Stimulated activated effector memory CD8-positive, alpha-beta T cell treated with anti-CD3 and anti-CD28 coated beads, Interleukin-12 subunit alpha, Interleukin-12 subunit beta, amount 100 ng/mL, for 72 hours (primary cell): ENCODE results near the gene SLC45A3.
"Not testable (repeated sequence)": the region's sequence is repeated elsewhere in the genome, so short reads cannot be mapped to it uniquely, and the experiment has no call there.

Experiments
- ATAC-seq: fragments of 150-1000 bp; cut with Tn5 transposase; 2 replicates; pipeline ENCODE4 v1.10.0; 2021
- DNase-seq, 2 donors: peaks; one replicate each; pipeline ENCODE4 v3.0.0; 2021 to 2022; ENCODE audit warnings: low spot score in 2 of 2
- H3K27ac Mint-ChIP-seq: one replicate; pipeline ENCODE4 v1.8.0; 2022; ENCODE audit warnings: mild to moderate bottlenecking, mixed read lengths
- H3K36me3 Mint-ChIP-seq: one replicate; pipeline ENCODE4 v1.8.0; 2022; ENCODE audit warnings: mild to moderate bottlenecking, mixed read lengths
- H3K4me1 Mint-ChIP-seq: one replicate; pipeline ENCODE4 v1.8.0; 2022; ENCODE audit warnings: mixed read lengths
- H3K4me3 Mint-ChIP-seq: one replicate; pipeline ENCODE4 v1.8.0; 2022; ENCODE audit warnings: mild to moderate bottlenecking, mixed read lengths
- H3K9me3 Mint-ChIP-seq: one replicate; pipeline ENCODE4 v1.8.0; 2022; ENCODE audit warnings: mixed read lengths

SLC45A3 gene

DNA sequence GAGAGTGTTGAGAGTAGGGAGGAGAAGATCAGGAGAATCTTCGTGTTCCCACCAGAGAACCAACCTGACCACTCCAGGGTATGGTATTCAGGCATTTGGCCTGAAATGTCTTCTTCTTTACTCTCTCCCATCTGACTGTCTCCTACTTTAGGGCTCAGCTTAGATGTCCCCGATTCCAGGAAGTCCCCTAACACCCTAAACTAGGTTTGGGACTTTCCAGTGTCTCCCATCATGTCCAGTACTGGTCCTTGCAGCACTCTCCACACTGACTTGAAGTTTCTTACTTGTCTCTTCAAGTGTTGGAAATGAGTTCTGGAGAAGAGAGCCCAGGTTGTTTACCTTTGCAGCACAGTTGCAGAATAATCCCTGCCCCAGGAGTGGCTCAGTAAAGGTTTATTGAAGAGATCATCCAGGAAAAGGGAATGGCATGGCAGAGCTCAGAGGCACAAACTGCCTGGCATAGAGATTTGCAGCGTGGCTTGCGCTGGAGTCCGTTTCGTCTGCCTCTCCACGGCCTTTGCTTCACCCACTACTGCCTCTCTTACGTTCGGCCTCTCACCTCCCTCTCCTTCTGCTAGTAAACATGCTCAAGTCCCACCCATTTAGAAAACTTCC, 42.3 kb downstream of the SLC45A3 start:
- no peak for ATAC-seq
- Mint-ChIP-seq H3K9me3 (no peaks in the 10 kb centered on the region), H3K27ac (no peak overlapping the region), H3K4me1 (peaks cover under 1% of the 10 kb centered on the region), H3K4me3 (no peak overlapping the region), H3K36me3 (no peaks in the 10 kb centered on the region)
- DNase-seq, result no peak

DNA sequence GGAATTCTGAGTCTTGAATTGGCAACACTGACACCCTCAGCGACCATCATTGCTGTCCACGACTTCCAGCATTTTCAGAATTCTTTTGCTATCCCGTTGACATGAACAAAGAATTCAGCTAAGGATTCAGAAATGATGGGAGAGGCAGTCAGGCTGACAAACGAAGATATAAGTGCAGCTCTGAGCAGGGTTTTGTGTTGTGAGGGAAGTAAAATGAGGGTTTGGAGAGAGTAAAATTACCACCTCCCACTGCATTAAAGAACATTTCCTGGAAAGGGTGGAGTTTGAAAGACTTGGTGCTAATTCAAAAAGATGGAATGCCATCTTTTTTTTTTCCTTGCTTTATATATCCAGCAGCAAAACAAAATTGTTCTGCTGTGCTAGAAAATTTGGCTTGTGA, 43.6 kb downstream of the SLC45A3 start:
- no peaks in the 10 kb centered on the region for H3K9me3 Mint-ChIP-seq
- DNase-seq, result no peak
- H3K27ac Mint-ChIP-seq, result no peak overlapping the region
- ATAC-seq, result no peak
- H3K4me3 Mint-ChIP-seq, result no peak overlapping the region
- peaks cover 11% of the 10 kb centered on the region for H3K4me1 Mint-ChIP-seq
- peaks cover 8% of the 10 kb centered on the region for H3K36me3 Mint-ChIP-seq

DNA sequence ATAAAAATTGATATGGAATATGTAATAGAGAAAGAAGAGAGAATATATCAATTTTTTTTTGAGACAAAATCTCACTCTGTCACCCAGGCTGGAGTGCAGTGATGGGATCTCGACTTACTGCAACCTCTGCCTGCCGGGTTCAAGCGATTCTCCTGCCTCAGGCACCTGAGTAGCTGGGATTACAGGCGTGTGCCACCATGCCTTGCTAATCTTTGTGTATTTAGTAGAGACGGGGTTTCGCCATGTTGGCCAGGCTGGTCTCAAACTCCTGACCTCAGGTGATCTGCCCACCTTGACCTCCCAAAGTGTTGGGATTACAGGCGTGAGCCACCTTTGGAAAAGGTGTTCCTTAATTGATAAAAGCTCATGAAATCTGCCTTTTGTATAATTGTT, 44.2 kb downstream of the SLC45A3 start:
- Mint-ChIP-seq H3K36me3 (peaks cover 12% of the 10 kb centered on the region), H3K4me1 (peaks cover 12% of the 10 kb centered on the region)
- not testable (repeated sequence) for H3K9me3 Mint-ChIP-seq, H3K4me3 Mint-ChIP-seq, DNase-seq, H3K27ac Mint-ChIP-seq, ATAC-seq

DNA sequence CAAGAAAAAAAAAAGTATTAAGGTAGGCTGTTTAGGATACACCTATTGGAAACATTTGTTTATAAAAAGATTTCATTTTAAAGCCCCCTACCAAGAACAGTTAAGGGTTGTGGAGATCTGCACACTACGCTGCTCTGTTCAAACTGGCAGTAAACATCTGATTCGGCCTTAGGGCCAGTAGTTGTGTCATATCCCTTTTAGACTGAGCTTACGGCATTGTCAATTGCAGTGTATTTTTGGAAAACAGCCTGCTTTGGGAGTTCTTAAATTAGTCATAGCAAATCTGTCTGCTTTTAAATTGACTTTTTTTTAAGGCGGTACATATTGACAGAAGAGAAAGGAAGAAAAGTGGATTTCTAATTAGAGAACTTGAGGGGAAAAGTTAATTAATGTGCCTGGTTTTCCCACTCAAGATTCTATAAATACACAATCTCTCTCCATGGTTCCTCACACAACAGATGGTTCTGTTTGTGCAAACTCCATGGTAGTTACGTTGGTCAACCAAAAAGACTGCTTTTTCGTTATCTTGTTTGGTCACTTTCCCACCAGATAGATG, 46.8 kb downstream of the SLC45A3 start:
- DNase-seq, result no peak

DNA sequence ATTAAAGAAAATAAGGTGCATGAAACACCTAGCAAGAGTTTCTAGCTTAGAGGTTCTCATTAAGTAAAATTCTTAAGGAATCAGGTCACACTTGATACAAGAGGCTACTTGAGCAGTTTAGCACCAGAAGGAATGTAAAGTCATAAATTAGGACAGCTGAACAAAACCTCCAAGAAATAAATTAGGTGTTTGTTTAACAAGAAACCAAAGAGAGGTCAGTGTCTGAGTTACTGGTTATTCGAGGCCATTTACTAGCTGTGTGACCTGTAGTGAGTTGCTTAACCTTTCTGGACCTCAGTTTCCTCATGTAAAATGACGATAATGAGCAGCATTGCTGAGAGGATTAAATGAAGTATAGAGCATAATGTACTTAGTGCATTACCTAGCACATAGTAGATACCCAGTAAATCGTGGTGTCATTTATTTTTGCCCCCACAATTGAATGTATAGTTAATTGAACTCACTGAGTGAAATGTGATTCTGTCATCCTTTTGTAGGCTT, 47.6 kb downstream of the SLC45A3 start:
- H3K27ac Mint-ChIP-seq, result peak overlapping the region; percentile 94
- H3K9me3 Mint-ChIP-seq, result no peaks in the 10 kb centered on the region
- peak overlapping the region; percentile 84 for H3K4me3 Mint-ChIP-seq
- peaks cover 26% of the 10 kb centered on the region for H3K4me1 Mint-ChIP-seq
- H3K36me3 Mint-ChIP-seq, result peaks cover 42% of the 10 kb centered on the region
- no peak for ATAC-seq
- no peak for DNase-seq

More for the DNA sequence above, 46.8 kb downstream of the SLC45A3 start:
- Mint-ChIP-seq H3K4me1 (peaks cover 26% of the 10 kb centered on the region), H3K36me3 (peaks cover 39% of the 10 kb centered on the region), H3K4me3 (no peak overlapping the region), H3K27ac (peak overlapping the region; percentile 69), H3K9me3 (no peaks in the 10 kb centered on the region)
- no peak for ATAC-seq

DNA sequence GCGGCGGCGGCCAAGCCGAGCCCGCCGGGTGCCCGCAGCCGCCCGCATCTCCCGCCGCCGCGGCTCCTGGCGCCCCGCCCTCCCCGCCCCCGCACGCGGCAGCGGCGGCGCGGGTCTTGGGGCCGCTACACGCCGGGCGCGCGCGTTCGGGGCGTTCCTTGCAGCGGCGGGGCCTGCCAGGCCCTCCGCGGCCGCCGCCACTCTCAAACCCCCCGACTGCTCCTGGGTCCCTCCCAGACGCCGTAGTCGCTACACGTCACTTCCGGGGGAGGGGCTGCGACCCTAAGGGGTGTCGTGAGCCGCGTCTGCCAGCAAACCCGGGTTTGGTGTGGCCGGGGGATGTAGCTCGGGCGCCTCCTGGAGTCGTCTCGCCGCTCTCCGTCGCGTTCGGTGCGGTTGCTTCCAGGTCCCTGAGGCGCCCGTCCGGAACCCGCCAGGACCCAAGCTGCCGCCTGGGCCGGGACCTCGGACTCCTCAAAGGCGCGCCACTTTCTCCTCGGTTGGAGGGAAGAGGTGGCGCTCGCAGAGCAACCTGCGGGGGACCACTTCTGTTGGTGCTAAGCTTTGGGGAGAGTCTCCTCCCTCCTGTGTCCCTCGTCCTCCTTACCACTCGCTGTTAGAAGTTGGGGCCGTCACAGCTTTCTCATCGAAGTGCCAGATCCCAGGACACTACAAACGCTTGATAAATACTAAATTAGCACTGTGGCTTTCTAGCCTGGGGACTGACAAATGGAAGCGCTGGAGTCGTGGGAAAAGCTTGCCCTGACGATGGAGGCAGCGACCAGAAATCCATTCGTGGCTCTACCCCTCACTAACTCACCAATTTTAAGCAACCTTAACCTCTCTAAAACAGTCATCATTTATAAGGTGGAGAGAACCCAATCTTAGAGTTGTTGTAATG, 48.3 kb downstream of the SLC45A3 start, which contains the start of gene ELK4:
TSS of gene ELK4 (minus strand) at position 244 of the 901 bp plus-strand sequence. CDS start 8,129 bp downstream, outside the sequence.
- peaks cover 28% of the 10 kb centered on the region for H3K4me1 Mint-ChIP-seq
- DNase-seq (peak; percentile 97 to 99), ATAC-seq (peak; percentile 92)
- H3K9me3 Mint-ChIP-seq, result no peaks in the 10 kb centered on the region
- H3K36me3 Mint-ChIP-seq, result peaks cover 47% of the 10 kb centered on the region
- peak within 1 kb of the TSS; percentile 94 for H3K27ac Mint-ChIP-seq
- H3K4me3 Mint-ChIP-seq, result peak within 1 kb of the TSS; percentile 84

DNA sequence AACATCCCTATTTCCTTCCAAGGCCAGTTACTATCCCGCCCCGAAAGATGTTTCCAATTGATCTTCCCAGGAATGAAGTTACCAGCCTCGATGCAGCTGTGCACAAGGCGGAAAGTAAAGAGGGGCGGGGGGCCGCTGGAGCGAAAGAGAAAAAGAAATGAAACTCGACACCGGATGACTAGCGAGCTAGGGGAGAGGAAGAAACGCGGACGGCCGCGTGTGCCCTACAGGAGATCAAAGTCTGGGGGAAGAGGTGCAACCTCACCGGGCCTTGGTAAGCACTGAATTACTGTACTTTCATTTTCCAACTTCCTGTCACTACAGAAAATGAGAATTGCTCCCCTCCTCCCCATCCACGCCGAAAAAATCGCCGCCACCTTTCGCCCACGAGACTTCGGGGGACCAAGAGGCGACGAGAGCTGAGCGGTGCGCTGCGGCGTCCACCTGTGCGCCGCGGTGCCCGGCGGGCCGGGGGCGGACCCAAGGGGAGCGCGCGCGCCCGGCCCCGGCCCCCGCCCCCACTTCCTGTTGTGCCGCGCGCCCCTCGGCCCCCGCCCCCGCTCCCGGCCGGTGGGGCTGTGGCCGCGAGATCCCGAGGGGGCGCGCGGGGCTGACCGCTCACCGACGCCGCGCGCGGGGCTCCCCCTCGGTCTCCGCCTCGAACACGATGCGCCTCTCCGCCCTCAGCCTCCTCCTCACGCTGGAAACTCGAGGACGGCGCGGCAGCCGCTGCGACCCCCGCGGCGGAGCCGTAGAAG, 49.1 kb downstream of the SLC45A3 start:
- Mint-ChIP-seq H3K9me3 (no peaks in the 10 kb centered on the region), H3K27ac (peak overlapping the region; percentile 94), H3K4me3 (peak overlapping the region; percentile 84), H3K36me3 (peaks cover 56% of the 10 kb centered on the region), H3K4me1 (peaks cover 36% of the 10 kb centered on the region)
- DNase-seq, result peak; percentile 49 to 87
- peak; percentile 84 for ATAC-seq

DNA sequence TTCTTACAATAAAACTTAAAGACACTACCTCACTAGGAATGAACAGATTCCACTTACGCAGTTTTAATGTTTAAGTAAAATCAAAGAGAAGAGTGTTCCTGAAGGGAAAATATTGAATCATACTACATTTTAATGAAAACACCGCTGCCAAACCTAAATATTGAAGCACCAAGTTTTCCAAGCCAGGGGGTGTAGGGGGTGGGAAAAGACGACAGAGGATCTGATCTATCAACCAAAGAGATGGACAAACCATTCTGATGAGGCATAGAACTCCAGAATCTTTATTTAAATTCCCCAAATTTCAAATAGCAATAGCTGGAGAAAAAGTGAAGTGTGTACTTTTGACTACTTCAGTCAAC, 49.7 kb downstream of the SLC45A3 start:
- Mint-ChIP-seq H3K4me3 (peak overlapping the region; percentile 84), H3K36me3 (peaks cover 61% of the 10 kb centered on the region), H3K27ac (peak overlapping the region; percentile 94), H3K4me1 (peaks cover 41% of the 10 kb centered on the region), H3K9me3 (no peaks in the 10 kb centered on the region)
- DNase-seq (no peak), ATAC-seq (no peak)

DNA sequence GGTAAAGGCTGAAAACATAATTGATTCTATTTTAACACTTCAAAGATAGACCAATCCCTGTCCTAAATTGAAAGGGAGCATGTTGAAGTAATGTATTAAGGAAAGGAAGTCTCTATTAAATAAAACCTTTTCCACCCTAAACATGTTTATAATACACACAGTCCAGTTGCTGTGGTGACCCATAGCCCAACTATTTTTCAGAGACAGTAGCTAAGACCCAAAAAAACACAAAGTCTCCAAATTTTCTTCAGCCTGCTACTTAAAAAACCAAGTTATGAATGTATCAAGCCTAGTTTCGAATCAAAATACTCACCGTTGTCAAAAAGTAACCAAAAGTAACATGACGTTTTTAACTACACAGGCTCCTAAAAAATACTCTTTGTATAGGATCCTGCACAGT, 50.1 kb downstream of the SLC45A3 start:
- DNase-seq (no peak), ATAC-seq (no peak)
- Mint-ChIP-seq H3K4me3 (peak overlapping the region; percentile 84), H3K36me3 (peaks cover 65% of the 10 kb centered on the region), H3K4me1 (peaks cover 42% of the 10 kb centered on the region), H3K27ac (peak overlapping the region; percentile 94), H3K9me3 (no peaks in the 10 kb centered on the region)

DNA sequence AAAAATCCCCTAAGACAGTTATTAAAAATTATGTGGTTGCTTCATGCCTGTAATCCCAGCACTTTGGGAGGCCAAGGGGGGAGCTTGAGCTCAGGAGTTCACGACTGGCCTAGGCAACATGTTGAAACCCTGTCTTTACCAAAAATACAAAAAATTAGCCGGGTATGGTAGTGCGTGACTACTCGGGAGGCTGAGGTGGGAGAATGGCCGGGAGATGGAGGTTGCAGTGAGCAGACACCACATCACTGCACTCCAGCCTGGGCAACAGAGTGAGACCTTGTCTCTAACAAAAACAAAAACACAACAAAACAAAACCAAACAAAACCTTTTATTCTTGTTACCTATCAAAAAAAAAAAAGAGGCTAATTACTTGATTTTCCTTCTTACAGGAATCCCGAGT, 50.6 kb downstream of the SLC45A3 start:
- H3K27ac Mint-ChIP-seq, result peak overlapping the region; percentile 94
- H3K4me1 Mint-ChIP-seq, result peaks cover 47% of the 10 kb centered on the region
- H3K36me3 Mint-ChIP-seq, result peaks cover 70% of the 10 kb centered on the region
- H3K9me3 Mint-ChIP-seq, result no peaks in the 10 kb centered on the region
- ATAC-seq (no peak), DNase-seq (no peak)
- peak overlapping the region; percentile 84 for H3K4me3 Mint-ChIP-seq

DNA sequence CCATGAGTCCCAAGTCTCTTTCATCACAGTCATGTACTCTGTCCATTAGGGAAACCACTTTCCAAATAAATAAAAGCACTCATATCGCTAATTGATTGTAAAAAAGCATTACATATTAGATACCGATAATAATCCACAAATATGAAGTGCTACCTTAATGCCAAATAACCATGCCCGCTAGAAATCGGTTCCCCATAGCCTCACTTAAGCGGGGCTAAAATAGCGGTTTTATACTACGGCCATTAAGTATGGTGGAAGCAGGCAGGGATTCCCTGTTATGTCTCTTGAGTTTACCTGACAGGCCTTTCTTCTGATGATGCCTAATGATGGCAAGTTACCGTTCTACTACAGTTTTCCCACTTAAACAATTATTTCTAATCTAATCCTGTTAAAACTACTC, 52.4 kb downstream of the SLC45A3 start:
- Mint-ChIP-seq H3K4me3 (no peak overlapping the region), H3K9me3 (no peaks in the 10 kb centered on the region), H3K36me3 (peaks cover 84% of the 10 kb centered on the region), H3K4me1 (peaks cover 48% of the 10 kb centered on the region), H3K27ac (no peak overlapping the region)
- ATAC-seq (no peak), DNase-seq (no peak)

DNA sequence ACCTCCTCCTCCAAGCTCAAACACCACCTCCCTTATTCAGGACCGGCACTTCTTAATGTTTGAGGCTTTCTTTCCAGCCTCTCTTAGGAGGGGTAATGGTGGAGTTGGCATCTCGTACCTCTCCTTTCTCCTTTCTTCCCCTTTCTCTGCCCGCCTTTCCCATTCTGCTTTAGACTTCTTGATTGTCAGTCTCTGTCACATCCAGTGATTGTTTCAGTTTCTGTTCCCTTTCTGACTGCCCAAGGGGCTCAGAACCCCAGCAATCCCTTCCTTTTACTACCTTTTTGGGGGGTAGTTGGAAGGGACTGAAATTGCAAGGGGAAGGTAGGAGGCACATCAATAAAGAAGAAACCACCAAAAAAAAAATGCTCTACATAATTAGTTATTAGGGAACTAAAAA, 54.1 kb downstream of the SLC45A3 start:
- DNase-seq, result no peak
- H3K27ac Mint-ChIP-seq, result peak overlapping the region; percentile 80
- no peak for ATAC-seq
- peaks cover 89% of the 10 kb centered on the region for H3K36me3 Mint-ChIP-seq
- H3K4me3 Mint-ChIP-seq, result peak overlapping the region; percentile 13
- H3K4me1 Mint-ChIP-seq, result peaks cover 38% of the 10 kb centered on the region
- H3K9me3 Mint-ChIP-seq, result no peaks in the 10 kb centered on the region

DNA sequence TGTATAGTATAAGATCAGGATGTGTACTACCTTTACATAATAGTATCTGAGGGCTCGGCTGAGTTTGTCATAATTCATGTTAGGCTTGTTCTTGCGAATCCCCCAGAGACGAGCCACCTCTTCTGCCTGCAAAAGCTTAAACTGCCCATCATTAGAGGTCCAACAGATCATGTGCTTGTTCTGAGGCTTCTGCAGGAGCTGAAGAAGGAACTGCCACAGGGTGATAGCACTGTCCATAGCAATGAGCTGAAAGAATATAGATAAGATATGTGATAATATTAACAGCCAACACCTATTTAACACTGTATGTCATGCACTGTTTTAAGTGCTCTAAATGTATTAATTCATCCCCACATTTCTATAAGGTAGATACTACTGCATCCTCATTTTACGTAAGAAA, 56.7 kb downstream of the SLC45A3 start:
- Mint-ChIP-seq H3K4me1 (peaks cover 35% of the 10 kb centered on the region), H3K36me3 (peaks cover 89% of the 10 kb centered on the region), H3K4me3 (no peak overlapping the region), H3K9me3 (no peaks in the 10 kb centered on the region), H3K27ac (no peak overlapping the region)
- DNase-seq (no peak), ATAC-seq (no peak)

DNA sequence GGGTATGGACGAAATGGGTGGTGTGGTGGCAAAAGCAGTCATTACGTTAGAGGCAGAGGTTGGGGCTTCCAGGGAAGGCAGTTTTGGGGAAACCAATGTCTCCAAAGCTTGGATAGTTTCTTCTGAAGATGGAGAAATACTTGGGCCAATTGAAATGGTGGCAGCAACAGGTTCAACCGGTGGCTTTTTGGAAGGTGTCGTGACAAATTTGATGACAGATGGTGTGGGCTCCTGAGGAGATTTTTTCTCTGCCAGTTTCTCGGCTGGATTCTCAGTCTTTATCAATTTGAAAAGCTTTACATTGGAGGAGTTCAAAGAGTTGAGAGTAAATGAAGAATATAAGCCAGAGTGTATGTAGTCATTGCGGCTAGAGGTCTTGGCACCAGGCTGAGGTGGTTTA, 60.0 kb downstream of the SLC45A3 start:
- H3K36me3 Mint-ChIP-seq, result peaks cover 96% of the 10 kb centered on the region
- no peak for DNase-seq
- H3K27ac Mint-ChIP-seq, result peak overlapping the region; percentile 69
- no peak overlapping the region for H3K4me3 Mint-ChIP-seq
- no peaks in the 10 kb centered on the region for H3K9me3 Mint-ChIP-seq
- ATAC-seq, result no peak
- peaks cover 19% of the 10 kb centered on the region for H3K4me1 Mint-ChIP-seq

DNA sequence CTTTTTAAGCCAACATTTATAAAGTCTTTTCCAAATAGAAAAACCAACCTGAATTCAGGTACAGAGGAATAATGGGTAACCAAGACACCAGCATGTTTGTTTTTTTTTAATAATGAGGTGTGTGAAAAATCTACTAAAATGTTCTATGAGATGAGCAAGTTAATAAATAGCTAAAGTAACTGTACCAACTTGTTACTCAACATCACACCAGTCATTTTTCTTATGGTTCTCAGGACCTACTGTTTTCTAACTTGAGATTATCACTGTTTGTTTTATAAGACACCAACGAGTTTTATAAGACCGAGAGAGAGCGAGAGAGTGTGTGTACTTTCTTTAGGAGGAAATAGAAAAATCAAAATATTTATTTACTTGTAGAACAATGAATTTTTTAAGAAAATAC, 60.9 kb downstream of the SLC45A3 start:
- Mint-ChIP-seq H3K4me3 (no peak overlapping the region), H3K36me3 (peaks cover 96% of the 10 kb centered on the region), H3K4me1 (peaks cover 12% of the 10 kb centered on the region), H3K27ac (peak overlapping the region; percentile 69), H3K9me3 (no peaks in the 10 kb centered on the region)
- DNase-seq (no peak), ATAC-seq (no peak)
